IPS-20b (cell line): ENCODE data around the gene SASH1.

Experiments used
- H3K27ac ChIP-seq: one replicate; pipeline ENCODE4 v1.5.1; 2013; ENCODE audit warnings: low read length
- H3K27me3 ChIP-seq: 2 replicates; pipeline ENCODE4 v1.6.1; 2013; ENCODE audit warnings: mild to moderate bottlenecking, low read length, inconsistent platforms; ENCODE audit not compliant: insufficient read depth
- H3K36me3 ChIP-seq: 2 replicates; pipeline ENCODE4 v1.6.1; 2013; ENCODE audit warnings: low read depth, mild to moderate bottlenecking, inconsistent platforms, low read length, moderate library complexity; ENCODE audit not compliant: insufficient read depth
- H3K4me1 ChIP-seq: 2 replicates; pipeline ENCODE4 v1.6.1; 2013; ENCODE audit warnings: mild to moderate bottlenecking, control low read depth, inconsistent platforms, low read length, moderate library complexity; ENCODE audit not compliant: insufficient read depth
- H3K4me3 ChIP-seq: 2 replicates; pipeline ENCODE4 v1.5.1; 2013; ENCODE audit warnings: mild to moderate bottlenecking, low read length, inconsistent platforms
- H3K9ac ChIP-seq: 2 replicates; pipeline ENCODE4 v1.6.1; 2013; ENCODE audit warnings: low read depth, mild to moderate bottlenecking, inconsistent platforms, low read length, moderate library complexity
- H3K9me3 ChIP-seq: 2 replicates; pipeline ENCODE4 v1.6.1; 2013; ENCODE audit warnings: mild to moderate bottlenecking, low read depth, low read length, inconsistent platforms; ENCODE audit not compliant: insufficient read depth

Gene SASH1

GRCh38 chr6:148593813-148594170 lies 251.2 kb downstream of the SASH1 start:
- Histone ChIP-seq H3K4me3 (no peak overlapping the region), H3K4me1 (peaks cover 14% of the 10 kb centered on the region), H3K27ac (no peak overlapping the region)

DNA sequence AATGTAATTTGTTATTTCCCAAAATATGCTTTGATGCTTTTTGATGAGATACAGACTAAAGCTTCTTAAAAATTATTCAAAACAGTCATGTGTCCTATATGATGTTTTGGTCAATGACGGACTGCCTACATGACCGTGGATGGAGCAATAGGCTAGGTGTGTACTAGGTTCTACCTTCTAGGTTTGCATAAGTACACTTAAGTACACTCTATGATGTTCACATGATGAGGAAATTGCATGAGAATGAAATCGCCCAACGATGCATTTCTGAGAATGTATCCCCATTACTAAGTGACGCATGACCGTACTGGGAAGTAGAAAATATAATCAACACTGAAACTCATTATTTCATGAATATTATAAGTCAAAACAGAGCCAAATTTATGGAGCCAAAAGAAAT lies 252.9 kb downstream of the SASH1 start:
- no peaks in the 10 kb centered on the region for H3K27me3 ChIP-seq
- no peak overlapping the region for H3K4me3 ChIP-seq
- H3K27ac ChIP-seq: no peak overlapping the region
- H3K9ac ChIP-seq: no peak overlapping the region
- no peaks in the 10 kb centered on the region for H3K9me3 ChIP-seq
- peaks cover 23% of the 10 kb centered on the region for H3K4me1 ChIP-seq
- H3K36me3 ChIP-seq: no peaks in the 10 kb centered on the region

More at GRCh38 chr6:148593813-148594170, 251.2 kb downstream of the SASH1 start:
- Histone ChIP-seq H3K36me3 (no peaks in the 10 kb centered on the region), H3K9me3 (peaks cover 8% of the 10 kb centered on the region; the same call in 1 of the 2 replicates), H3K27me3 (no peaks in the 10 kb centered on the region), H3K9ac (no peak overlapping the region)

DNA sequence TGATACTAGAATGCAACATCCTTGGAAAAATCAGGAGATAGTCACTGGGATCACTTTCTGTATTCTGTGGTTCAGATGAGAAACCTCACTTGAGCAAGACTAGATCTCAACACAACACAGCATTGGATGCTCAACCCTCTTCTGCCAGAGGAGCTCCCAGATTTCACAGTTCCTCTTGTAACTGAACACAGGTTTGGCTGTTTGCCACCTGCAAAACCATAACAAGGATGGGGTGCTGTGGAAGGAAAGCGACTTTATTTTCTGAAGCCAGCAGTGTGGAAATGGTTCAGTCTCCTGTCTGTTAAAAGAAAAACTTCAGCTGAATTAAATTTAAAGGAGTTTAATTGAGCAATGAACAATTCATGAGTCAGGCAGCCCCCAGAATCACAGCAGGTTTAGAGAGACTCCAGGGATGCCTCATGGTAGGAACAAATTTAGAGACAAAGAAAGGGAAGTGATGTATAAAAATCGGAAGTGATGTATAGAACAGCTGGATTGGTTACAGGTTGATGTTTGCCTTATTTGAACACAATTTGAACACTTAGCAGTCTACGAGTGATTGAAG lies 254.3 kb downstream of the SASH1 start:
- no peaks in the 10 kb centered on the region for H3K36me3 ChIP-seq
- peaks cover 23% of the 10 kb centered on the region for H3K4me1 ChIP-seq
- no peak overlapping the region for H3K27ac ChIP-seq
- H3K4me3 ChIP-seq: no peak overlapping the region
- H3K27me3 ChIP-seq: no peaks in the 10 kb centered on the region
- H3K9ac ChIP-seq: no peak overlapping the region; the same call in 1 of the 2 replicates
- peaks cover 8% of the 10 kb centered on the region; the same call in 1 of the 2 replicates for H3K9me3 ChIP-seq

DNA sequence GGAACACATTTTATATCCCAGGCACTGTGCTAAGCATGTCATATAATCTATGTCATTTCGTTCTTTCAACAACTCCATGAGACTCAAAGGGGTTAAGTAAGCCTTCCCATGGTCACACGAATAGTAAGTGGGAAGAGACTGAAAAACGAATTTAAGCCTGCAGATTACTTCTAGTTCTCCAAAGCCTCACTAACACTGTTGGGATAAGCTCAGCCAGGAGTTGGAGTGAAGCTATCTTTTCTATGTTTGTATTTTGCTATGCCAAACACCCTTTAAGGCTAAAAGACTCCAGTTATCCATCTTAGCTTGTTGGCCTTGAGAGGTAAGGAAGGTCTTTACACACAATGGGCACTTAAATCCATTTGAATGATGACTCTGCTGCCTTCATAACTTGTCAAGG lies 256.1 kb downstream of the SASH1 start:
- peak overlapping the region; percentile 44; the same call in 1 of the 2 replicates for H3K9ac ChIP-seq
- peak overlapping the region; percentile 58 for H3K27ac ChIP-seq

DNA sequence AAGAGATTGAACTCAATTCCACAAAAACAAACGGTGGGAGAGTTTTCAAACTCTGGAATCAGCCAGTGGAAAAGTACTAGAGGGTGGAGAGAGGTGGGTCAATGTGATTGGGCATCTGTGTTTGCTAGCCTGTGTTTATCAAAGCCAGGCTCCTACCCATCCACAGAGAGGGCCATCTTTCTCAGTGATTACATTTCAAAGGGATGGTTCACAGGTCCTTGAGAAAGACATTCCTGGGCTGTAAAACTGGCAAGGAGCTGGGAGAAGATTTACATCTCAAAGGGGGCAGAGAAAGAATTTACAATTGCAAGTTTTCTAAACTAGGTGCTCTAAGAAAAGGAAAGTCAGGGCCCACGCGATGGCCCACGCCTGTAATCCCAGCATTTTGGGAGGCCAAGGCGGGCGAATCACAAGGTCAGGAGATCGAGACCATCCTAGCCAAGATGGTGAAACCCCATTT lies 257.4 kb downstream of the SASH1 start:
- Histone ChIP-seq H3K27me3 (no peaks in the 10 kb centered on the region), H3K9me3 (peaks cover 14% of the 10 kb centered on the region; the same call in 1 of the 2 replicates), H3K4me1 (peaks cover 23% of the 10 kb centered on the region), H3K4me3 (peak overlapping the region; percentile 27), H3K27ac (peak overlapping the region; percentile 45), H3K9ac (peak overlapping the region; percentile 77), H3K36me3 (no peaks in the 10 kb centered on the region)

More for the DNA sequence above, 256.1 kb downstream of the SASH1 start:
- Histone ChIP-seq H3K27me3 (no peaks in the 10 kb centered on the region), H3K9me3 (peaks cover 14% of the 10 kb centered on the region; the same call in 1 of the 2 replicates), H3K4me3 (0 out of 2 replicates have a peak overlapping the region, but pooled peaks have one; percentile 7), H3K4me1 (peaks cover 23% of the 10 kb centered on the region), H3K36me3 (no peaks in the 10 kb centered on the region)
